HG02763 (cell line): ENCODE measurements around the gene SF3B4.
"Not testable (repeated sequence)": the region's sequence is repeated elsewhere in the genome, so short reads cannot be mapped to it uniquely, and the experiment has no call there.

Experiments
- ATAC-seq: cut with Tn5 transposase; IDR thresholded peaks from one replicate; pipeline ENCODE4 v1.9.1; 2021; ENCODE audit warnings: mild to moderate bottlenecking, moderate library complexity; ENCODE audit not compliant: unreplicated experiment

The SF3B4 gene, protein sequence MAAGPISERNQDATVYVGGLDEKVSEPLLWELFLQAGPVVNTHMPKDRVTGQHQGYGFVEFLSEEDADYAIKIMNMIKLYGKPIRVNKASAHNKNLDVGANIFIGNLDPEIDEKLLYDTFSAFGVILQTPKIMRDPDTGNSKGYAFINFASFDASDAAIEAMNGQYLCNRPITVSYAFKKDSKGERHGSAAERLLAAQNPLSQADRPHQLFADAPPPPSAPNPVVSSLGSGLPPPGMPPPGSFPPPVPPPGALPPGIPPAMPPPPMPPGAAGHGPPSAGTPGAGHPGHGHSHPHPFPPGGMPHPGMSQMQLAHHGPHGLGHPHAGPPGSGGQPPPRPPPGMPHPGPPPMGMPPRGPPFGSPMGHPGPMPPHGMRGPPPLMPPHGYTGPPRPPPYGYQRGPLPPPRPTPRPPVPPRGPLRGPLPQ

DNA sequence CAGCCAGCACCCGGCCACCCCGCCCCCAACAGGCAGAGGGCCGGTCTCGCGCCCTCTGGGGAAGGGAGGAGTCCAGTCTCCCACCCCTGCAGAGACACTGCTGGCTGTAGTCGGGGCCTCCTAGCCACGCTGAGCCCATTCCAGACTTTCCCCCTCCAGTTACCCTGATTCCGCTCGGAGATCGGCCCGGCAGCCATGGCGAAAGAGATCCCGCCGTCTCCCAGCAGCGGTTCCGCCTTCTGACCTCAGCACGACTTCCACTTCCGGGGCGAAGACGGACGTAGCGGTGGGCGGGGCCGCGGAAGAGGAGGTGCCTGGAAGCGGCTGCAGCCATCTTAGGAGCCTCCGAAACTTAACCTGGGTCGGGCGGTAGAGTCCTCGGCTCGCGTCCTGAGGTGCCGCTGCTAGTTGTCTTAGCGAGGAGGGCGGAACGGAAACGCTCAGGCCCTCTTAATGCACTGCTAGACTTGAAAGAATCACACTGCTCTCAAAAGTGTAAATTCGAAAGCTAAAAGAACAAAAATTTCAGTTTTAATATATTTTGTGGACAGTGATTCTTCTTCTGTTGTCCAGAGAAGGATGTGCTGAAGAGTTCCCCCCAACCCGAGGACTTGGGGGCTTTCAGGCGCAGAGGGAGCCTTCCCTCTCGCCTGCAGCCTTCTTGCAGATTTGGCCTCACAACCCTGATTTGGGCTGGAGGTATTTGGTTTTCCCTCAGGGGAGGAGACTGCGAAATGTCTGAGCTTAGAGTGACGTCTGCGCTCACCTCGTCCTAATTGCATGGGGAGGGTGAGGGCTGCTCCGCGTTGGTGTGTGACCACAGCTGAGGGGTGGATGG lies at the start of gene SF3B4:
TSS of gene SF3B4 (minus strand) at position 241 of the 838 bp plus-strand sequence. CDS start at position 197, 44 bp downstream.
- peak; percentile 91 for ATAC-seq

DNA sequence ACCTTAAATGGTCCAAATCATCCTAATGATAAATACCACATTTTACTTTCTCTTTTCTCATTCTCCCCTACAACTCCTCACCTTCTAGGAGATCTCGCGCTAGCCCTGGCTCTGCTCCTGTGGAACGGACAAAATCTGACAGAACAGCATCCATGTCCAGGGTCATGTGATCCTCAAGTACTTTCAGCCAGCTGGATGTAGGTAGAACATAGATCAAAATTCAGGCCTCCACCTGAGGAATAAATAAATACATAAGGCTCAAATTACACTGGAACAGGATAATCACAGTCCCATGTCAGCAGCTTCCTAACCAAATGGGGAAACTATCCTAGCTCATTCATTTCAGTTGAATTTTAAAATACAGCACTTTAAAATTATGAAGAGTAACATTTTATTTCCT lies 49.7 kb upstream of the SF3B4 start:
- ATAC-seq = no peak

DNA sequence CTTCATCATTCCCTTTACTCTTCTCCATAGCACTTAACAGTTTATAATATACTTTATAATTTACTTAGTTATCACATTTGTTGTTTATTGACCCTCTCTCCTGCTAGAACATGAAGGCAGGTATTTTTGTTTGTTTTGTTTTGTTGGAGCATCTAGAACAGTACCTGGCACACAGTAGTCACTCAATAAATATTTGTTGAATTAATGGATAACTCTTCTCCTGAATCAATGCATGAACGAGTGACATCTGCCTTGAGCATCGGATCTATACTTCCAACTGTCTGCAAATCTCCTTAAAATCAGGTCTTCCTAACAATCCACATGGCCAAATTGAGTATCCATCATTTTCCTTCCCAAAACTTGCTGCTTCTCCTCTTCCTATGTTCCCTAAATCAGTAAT lies 44.9 kb upstream of the SF3B4 start:
- no peak for ATAC-seq

DNA sequence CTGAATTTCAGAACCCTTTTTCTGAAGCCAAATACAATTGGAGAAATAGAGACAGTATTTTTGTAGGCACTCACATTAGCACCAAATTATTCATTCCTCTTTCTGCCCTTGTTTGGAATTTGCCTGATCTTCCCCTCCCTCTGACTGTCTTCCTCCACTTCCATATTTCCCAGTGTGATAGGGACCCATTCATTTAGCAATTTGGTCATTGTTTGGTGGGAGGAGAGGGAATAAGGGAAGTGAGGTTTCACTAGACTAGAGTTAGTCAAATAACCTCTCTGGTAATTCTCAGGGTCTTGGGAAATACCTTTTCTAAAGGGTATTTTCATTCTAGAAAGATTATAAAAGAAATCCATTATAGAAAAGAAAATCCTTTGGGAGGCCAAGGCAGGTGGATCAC lies 40.0 kb upstream of the SF3B4 start:
- ATAC-seq = no peak

DNA sequence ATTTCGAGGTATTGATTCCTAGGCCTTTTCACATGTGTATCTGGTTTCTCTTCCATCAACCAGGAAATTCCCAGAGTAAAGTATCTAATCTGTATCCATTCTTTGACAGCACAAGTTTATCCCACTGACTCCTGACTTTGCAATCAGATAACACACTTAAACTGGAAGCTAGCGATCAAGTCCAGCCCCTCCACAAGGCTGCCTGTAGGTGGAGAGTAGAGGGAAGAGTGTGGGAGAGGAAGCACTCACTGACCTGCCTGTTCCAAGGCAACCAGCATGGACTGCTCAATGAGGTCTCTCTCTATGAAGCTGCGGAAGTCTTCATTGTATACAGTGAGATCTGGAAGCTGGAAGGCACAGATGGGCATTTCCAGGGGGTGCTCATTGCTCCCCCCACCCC lies 39.4 kb upstream of the SF3B4 start:
- no peak for ATAC-seq

DNA sequence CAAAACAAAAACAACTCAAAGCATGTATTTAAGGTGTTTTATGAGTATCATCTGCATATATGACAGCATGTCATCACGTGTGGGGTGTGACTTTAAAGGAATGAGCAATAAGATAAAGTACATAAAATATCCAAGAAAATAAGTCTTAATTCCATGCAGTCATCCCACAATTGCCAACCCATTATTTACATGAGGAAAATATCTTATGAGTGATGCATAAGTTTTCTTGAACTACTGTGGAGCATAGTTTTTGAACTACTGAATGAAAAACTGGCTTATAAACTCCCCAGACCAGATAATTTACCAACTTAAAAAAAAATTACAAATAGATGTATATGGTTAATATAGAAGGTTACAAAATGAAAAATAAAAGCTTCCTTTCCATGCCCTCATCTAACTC lies 38.8 kb upstream of the SF3B4 start:
- ATAC-seq = no peak

DNA sequence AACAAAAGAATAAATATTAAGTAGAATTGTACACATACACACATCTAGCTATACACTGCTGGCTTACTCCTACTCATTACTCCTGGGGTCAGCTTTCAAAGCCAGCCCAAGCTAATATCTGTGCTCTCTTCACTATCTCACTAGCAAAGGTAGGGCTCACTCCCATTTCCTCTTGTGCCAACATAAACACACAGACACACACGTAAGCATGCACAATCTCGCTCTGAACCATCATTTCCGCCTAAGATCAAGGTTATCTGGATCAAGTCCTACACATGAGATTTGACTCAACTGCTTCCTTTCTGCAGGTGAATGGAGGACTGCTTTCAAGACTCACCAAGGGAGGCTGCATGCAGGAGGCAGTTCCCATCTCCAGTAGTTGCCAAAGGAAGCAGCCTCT lies 37.8 kb upstream of the SF3B4 start:
- no peak for ATAC-seq

DNA sequence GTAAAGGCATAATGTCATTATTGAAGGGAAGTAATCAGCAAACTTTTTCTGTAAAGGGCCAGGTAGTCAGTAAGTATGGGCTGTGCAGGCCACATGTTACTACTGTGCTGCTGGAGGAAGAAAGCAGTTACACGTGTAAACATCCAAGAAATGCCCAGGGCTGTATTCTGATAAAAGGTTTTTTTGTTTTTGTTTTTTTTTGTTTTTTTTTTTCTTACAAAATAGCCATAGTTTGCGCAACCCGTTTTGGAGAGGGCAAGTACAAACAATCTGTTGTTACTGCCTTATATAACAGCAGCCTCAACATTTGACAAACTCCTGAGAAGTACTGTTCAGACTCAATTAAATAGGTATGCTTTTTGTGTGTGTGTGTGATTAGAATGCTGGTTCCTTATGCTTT lies 35.8 kb upstream of the SF3B4 start:
- ATAC-seq = no peak

DNA sequence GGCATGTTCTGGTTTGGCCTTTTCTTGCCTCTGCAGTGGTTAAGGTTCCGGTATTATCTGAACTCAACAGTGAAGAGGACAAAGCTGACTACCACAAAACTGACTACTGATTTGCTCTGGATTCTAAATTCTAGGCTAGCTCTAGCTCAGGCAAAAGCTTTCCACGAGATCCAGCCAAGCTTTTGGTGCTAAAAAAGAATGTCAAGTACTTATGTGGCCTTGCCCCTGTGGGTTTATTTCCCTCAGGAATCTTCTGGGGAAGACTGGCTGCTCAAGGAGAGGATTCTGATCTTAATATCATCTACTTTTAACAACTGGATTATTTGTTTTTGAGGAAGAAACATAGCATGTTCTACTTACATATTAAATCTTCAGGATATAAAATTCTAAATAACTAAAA lies 35.1 kb upstream of the SF3B4 start:
- no peak for ATAC-seq

DNA sequence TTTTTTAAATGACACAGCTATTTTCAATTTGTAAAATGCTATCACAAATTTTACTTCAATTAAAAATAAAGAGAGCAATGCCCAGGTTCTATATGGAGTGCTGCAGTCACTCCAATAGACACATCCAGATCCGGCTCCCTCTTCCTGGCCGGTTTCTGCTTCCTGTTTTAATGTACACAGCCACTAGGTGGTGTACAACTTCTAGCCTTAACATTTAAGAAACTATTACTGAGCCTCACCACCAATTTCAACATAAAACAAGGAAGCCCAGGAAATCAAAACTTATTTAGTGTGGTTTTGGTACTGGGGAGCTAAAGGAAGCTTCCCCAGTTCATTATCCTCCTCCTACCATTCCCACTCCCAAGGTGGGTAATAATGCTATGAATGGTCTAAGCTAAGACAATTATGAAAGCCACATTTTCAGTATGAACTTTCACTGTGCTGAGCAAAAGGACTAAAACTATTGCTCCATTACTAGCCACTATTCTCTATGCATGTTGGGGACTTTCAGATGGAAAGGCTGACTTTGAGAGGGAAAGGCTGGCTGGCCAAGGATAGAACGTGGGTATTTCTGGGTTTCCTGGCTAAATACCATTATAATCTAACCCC lies 34.5 kb upstream of the SF3B4 start:
- no peak for ATAC-seq

DNA sequence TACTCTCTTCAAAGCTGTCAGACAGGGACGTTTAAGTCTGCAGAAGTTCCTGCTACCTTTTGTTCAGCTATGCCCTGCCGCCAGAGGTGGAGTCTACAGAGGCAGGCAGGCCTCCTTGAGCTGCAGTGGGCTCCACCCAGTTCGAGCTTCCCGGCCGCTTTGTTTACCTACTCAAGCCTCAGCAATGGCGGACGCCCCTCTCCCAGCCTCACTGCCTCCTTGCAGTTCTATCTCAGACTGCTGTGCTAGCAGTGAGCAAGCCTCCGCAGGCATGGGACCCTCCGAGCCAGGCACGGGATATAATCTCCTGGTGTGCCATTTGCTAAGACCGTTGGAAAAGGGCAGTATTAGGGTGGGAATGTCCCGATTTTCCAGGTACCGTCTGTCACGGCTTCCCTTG lies 29.9 kb upstream of the SF3B4 start:
- ATAC-seq = not testable (repeated sequence)

DNA sequence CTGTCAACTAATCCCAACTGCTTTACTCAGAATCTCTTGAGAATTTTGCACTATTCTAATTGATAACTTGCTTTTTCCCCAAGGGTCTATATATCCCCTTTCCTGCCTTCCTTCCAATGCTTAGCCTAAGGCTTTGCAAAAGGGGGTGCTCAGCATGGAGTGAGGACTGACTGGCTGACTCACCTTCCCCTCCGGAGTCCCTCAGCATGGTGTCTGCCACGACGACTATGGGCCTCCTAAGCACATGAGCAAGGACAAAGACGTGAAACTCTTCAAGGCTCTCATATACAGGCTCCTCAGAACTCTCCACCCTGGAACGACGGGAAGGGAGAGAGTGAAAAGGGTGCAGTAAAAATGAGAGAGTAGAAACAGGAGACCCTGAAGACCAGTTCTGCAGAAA lies 22.3 kb upstream of the SF3B4 start:
- ATAC-seq = no peak

DNA sequence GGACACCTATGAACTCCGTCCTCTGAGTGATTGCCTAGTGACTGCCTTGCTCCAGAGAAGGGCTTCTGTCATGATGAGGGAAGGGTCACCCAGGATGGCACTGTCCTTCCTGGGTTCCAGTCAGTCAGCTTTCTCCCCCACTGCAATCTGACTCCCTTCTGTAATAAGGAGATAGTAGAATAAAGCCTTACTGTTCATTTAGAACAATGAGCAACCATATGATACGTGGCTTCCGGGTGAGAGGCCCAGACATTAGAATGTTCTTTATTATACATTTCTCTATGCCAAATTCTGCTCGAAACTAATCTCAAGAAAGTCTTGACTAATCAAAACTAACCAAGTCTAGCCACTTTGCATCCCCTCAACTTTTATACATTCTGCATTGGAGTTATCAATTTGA lies 17.6 kb upstream of the SF3B4 start:
- ATAC-seq = no peak

DNA sequence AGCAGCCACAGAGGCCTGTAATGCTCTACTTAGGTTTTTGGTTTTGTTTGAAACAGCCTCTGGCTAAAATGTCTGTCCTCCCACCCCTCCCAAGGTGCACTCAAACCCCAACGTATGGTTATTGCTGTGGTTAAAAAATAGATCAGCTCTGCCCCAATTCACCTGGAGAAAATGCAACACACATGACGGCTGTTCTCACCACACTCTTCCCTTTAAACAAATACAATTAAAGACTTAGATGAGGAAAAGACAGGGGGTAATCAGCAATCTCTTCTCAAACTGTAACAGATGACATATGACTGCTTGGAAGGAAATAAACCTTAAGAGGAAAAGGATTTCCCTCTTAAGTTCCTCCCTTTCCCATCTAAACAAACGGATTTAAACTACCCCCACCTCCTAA lies 15.3 kb upstream of the SF3B4 start:
- no peak for ATAC-seq

DNA sequence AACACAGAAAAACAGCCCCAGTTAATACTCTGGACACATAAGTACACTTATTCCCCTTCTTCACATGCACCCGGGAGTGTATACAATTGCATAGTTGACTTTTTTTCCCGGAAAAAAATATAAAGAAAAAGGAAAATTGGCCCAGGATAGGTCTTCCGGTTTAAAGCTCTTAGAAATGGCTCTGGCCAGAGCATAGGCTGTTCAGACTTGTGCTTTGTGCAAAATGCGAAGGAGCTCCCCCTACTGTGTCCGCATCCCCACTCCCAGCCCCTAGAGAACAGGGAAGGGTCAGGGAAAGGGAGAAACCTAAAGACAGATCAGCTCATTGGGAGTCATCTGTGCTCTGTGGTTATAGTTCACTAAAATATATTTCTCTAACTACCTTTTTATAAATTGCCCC lies 14.6 kb upstream of the SF3B4 start:
- no peak for ATAC-seq

DNA sequence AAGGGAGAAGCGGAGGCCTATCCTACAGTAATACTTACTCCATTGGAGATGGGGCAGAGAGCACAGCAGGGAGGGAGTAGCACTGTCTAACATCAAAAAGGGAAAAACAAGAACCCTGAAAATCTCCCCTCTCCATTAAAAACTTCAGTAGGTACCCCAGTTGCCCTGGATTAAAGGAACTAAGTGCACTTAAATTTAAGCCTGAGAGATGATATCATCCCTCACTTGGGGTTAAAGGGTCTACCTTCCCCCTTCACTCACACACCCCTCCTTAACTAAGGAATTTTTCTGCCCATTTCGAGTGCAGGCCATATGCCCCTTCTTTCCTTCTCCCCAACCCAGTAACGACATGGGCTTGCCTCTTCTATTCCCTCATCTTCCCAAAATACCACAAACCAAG lies 12.8 kb upstream of the SF3B4 start:
- no peak for ATAC-seq

DNA sequence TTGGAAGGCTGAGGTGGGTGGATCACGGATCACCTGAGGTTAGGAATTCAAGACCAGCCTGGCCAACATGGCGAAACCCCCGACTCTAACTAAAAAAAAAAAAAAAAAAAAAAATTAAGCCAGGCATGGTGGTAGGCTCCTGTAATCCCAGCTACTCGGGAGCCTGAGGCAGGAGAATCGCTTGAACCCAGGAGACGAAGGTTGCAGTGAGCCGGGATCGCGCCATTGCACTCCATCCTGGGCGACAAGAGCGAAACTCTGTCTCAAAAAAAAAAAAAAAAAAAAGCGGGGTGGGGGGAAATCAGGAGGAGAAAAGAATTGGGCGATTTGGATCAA lies 11.0 kb upstream of the SF3B4 start:
- ATAC-seq = not testable (repeated sequence)

DNA sequence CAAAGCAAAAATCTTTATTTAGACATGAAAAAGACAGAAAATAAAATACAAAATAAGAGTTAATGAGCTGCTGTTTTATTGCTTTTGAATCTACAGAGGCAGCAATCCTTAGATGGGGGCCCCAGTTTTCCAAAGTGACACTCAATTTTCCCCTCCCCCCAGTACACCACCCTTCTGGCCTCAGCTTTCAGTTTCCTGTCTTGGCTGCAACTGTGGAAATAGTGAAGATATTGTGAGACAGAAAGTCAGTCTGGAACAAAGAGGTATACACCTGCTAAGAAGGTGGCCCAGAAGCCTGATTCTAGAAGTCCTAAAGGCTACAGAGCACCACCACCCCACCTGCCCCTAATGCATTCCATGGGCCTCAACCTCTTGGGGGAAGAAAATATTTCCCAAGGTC lies 10.2 kb upstream of the SF3B4 start:
- ATAC-seq = no peak

DNA sequence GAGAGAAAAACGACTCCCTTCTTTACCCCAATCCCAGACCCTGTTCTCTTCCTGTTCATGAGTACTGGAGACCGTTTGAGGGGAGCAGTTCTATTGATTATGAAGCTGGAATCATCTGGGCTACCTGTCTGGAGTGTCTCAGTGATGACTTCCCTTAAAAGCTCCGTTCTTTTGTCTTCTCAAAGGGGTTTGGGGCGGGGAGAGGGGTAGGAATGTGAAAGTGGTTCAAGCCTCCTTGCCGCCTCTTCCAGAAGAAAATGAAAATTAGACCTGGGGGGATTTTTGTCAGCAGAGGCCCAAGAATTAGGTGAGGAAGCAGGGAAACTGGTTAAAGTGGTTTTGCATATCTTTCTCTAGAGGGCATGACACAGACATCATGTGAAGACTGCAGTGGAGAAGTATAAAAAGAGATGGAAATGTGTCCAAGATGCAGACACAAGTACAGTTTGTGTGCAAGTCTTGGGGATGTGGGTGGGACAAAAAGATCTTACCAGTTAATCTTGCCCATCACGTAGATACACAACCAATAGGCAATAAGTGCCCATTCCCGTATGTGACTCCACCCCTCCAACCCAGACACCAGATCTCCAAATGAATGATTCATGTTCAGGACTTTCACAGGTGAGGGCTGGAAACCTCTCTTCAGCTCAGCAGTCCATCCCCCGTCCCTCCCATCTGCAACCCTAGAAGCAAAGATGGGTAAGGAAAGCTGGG lies 9.5 kb upstream of the SF3B4 start:
- ATAC-seq = no peak

DNA sequence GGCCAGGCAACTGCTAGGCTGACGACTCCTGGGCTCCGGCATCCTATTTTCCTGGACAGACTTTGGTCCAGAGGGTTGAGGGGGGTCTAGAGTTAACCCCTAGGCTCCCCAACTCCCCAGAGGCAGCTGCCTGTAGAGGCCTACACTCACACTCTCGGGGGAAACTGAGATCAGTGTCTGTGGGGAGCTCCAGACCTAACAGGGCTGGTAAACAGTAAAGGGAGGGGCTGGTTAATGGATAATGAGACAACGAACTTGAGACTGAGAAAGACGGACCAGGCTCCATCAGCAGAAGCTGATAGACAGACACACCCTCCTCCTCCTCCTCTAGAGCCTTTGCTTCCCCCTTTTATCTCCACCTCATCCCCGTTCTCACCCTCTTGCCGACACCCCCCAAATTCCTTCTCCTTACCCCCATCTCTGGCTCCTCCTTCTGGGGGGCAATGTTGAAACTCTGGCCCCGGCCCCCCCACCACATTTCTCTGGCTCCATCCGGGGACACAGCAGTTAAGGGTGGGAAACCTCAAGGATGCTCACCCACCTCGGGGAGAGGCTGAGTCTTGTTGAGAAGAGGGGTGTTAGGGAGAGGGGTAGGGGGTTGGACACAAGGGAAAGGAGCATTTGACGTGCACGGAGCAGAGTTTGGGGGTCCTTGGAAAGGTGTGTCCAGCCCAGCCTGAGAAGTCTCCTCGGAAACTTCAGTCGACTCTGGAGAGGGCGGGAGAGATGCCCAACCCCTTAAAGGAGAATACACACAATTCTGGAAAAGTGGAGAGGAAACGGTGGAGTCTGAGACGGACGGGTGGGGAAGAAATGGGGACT lies 8.8 kb upstream of the SF3B4 start, which contains the start of gene MTMR11:
TSS of gene MTMR11 (minus strand) at position 710 of the 822 bp plus-strand sequence. CDS start at position 478, 232 bp downstream.
- no peak for ATAC-seq
